ENCODE results near the gene TUBGCP4. TPM values are rescaled to one million over a fixed set of nuclear protein-coding genes. Genes with fewer than 3 reads are reported as not detected.

Gene TUBGCP4
- total RNA-seq, 1 donor from 2014 or later: 11.1 TPM

Other genes starting within 250 kb of the TUBGCP4 start
- 75.8 TPM for gene TMEM62, start 237.5 kb upstream of the TUBGCP4 start, total RNA-seq (ENCODE audit: insufficient read depth, low replicate concordance)
- gene CCNDBP1, start 185.7 kb upstream of the TUBGCP4 start, total RNA-seq (ENCODE audit: insufficient read depth, low replicate concordance): 90.5 TPM
- gene EPB42, start 150.1 kb upstream of the TUBGCP4 start, total RNA-seq (ENCODE audit: insufficient read depth, low replicate concordance): 7.0 TPM
- gene TGM5, start 104.2 kb upstream of the TUBGCP4 start, total RNA-seq (ENCODE audit: insufficient read depth, low replicate concordance): 13.7 TPM
- gene TGM7, start 68.8 kb upstream of the TUBGCP4 start, total RNA-seq (ENCODE audit: insufficient read depth, low replicate concordance): not detected
- gene LCMT2, start 40.5 kb upstream of the TUBGCP4 start, total RNA-seq (ENCODE audit: insufficient read depth, low replicate concordance): 16.1 TPM
- gene ZSCAN29, start 58 bp upstream of the TUBGCP4 start, total RNA-seq (ENCODE audit: insufficient read depth, low replicate concordance): 18.8 TPM
- gene TP53BP1, start 122.1 kb downstream of the TUBGCP4 start, total RNA-seq (ENCODE audit: insufficient read depth, low replicate concordance): 52.7 TPM
- gene MAP1A, start 146.5 kb downstream of the TUBGCP4 start, total RNA-seq (ENCODE audit: insufficient read depth, low replicate concordance): 10.4 TPM
- 16.1 TPM for gene PPIP5K1, start 219.1 kb downstream of the TUBGCP4 start, total RNA-seq (ENCODE audit: insufficient read depth, low replicate concordance)
- not detected for gene CKMT1B, start 222.9 kb downstream of the TUBGCP4 start, total RNA-seq (ENCODE audit: insufficient read depth, low replicate concordance)
- 1.7 TPM for gene STRC, start 247.7 kb downstream of the TUBGCP4 start, total RNA-seq (ENCODE audit: insufficient read depth, low replicate concordance)

Data from umbilical cord (tissue), 1 donor.